ENCODE measurements around the gene JAK2. TPM values are rescaled to one million over a fixed set of nuclear protein-coding genes. Genes with fewer than 3 reads are reported as not detected.

The JAK2 gene
- total and polyA plus RNA-seq, 2 experiments from 2014 or later = 14.3 to 17.1 TPM

GRCh38 chr9:4965174-4965821 is 19.8 kb upstream of the JAK2 start:
- no peaks in the 10 kb centered on the region for H3K4me1 ChIP-seq (ENCODE audit: insufficient read depth)
- H3K9me2 ChIP-seq (replicated peaks; ENCODE audit: insufficient read depth) = no peaks in the 10 kb centered on the region
- H3K4me3 ChIP-seq = no peak overlapping the region
- no peaks in the 10 kb centered on the region for H3K9me3 ChIP-seq (ENCODE audit: low read depth)
- 86% methylated on average over 2 of the region's 2 CpGs for WGBS (ENCODE audit: low lambda C conversion rate, missing lambda C conversion rate)
- no peaks in the 10 kb centered on the region for H3K36me3 ChIP-seq (replicated peaks; ENCODE audit: insufficient read depth, low read depth)
- no peak for DNase-seq (ENCODE audit: low spot score)
- H3K79me2 ChIP-seq = no peaks in the 10 kb centered on the region
- TF ChIP-seq CTCF (IDR thresholded peaks at IDR 0.05; ENCODE audit: poor library complexity) (no peak), EZH2 (IDR thresholded peaks at IDR 0.05; ENCODE audit: borderline replicate concordance) (no peak), EZH2phosphoT487 (IDR thresholded peaks at IDR 0.05; ENCODE audit: low read depth, severe bottlenecking, unreplicated experiment) (no peak)
- no peak overlapping the region for H3K27ac ChIP-seq
- no peak overlapping the region for H3K4me2 ChIP-seq
- no peaks in the 10 kb centered on the region for H3K27me3 ChIP-seq
- H2AFZ ChIP-seq = no peak overlapping the region
- H4K20me1 ChIP-seq (ENCODE audit: insufficient read depth, poor library complexity, severe bottlenecking) = no peaks in the 10 kb centered on the region

DNA sequence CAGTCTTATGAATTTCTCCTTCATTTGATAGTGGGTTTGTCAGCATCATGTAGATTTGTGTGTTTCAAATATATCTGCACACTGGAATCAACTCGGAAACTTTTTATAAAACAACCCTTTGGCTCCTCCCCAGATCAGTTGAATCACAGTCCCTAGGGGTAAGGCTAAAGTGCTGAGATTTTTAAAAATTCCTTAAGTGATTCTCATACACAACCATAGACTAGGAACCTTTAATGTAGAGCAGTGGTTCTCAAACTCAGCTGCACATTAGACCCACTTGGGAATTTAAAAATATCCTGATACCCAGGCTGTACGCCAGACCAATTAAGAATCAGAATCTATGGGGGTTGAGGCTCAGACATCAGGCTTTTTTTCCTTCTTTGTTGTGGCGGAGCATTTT is 17.5 kb upstream of the JAK2 start:
- Histone ChIP-seq H3K27me3 (no peaks in the 10 kb centered on the region), H3K4me3 (no peak overlapping the region), H3K9me3 (ENCODE audit: low read depth) (no peaks in the 10 kb centered on the region), H3K4me2 (no peak overlapping the region), H2AFZ (no peak overlapping the region), H3K9me2 (replicated peaks; ENCODE audit: insufficient read depth) (no peaks in the 10 kb centered on the region), H3K4me1 (ENCODE audit: insufficient read depth) (no peaks in the 10 kb centered on the region), H3K36me3 (replicated peaks; ENCODE audit: insufficient read depth, low read depth) (no peaks in the 10 kb centered on the region), H3K79me2 (no peaks in the 10 kb centered on the region), H3K27ac (no peak overlapping the region), H4K20me1 (ENCODE audit: insufficient read depth, poor library complexity, severe bottlenecking) (no peaks in the 10 kb centered on the region)
- DNase-seq (ENCODE audit: low spot score) = no peak
- WGBS (ENCODE audit: low lambda C conversion rate, missing lambda C conversion rate) = 95% methylated on average over 3 of the region's 3 CpGs
- no peak for TF ChIP-seq CTCF (IDR thresholded peaks at IDR 0.05; ENCODE audit: poor library complexity)
- no peak for TF ChIP-seq EZH2phosphoT487 (IDR thresholded peaks at IDR 0.05; ENCODE audit: low read depth, severe bottlenecking, unreplicated experiment)
- TF ChIP-seq EZH2 (IDR thresholded peaks at IDR 0.05; ENCODE audit: borderline replicate concordance) = no peak

GRCh38 chr9:4969130-4969529 is 15.9 kb upstream of the JAK2 start:
- no peak for DNase-seq (ENCODE audit: low spot score)
- Histone ChIP-seq H3K4me2 (no peak overlapping the region), H2AFZ (no peak overlapping the region), H3K4me1 (ENCODE audit: insufficient read depth) (no peaks in the 10 kb centered on the region), H3K27me3 (no peaks in the 10 kb centered on the region), H3K9me3 (ENCODE audit: low read depth) (no peaks in the 10 kb centered on the region), H4K20me1 (ENCODE audit: insufficient read depth, poor library complexity, severe bottlenecking) (no peaks in the 10 kb centered on the region), H3K9me2 (replicated peaks; ENCODE audit: insufficient read depth) (no peaks in the 10 kb centered on the region), H3K36me3 (replicated peaks; ENCODE audit: insufficient read depth, low read depth) (no peaks in the 10 kb centered on the region), H3K79me2 (no peaks in the 10 kb centered on the region), H3K27ac (no peak overlapping the region), H3K4me3 (no peak overlapping the region)
- no peak for TF ChIP-seq EZH2phosphoT487 (IDR thresholded peaks at IDR 0.05; ENCODE audit: low read depth, severe bottlenecking, unreplicated experiment)
- TF ChIP-seq CTCF (IDR thresholded peaks at IDR 0.05; ENCODE audit: poor library complexity) = no peak
- no peak for TF ChIP-seq EZH2 (IDR thresholded peaks at IDR 0.05; ENCODE audit: borderline replicate concordance)
- 100% methylated on average over 1 of the region's 1 CpG for WGBS (ENCODE audit: low lambda C conversion rate, missing lambda C conversion rate)
